ENCODE results near the gene PGAP2.
"Not testable (repeated sequence)": the region's sequence is repeated elsewhere in the genome, so short reads cannot be mapped to it uniquely, and the experiment has no call there.

Gene PGAP2

GRCh38 chr11:3796002-3796311 is 12.4 kb upstream of the PGAP2 start:
- no peak for ATAC-seq (replicated peaks)
- no peaks in the 10 kb centered on the region for H3K27me3 Mint-ChIP-seq
- H3K4me3 Mint-ChIP-seq, result peak overlapping the region; percentile 91 to 93
- peaks cover 18 to 39% of the 10 kb centered on the region in 2 donors for H3K4me1 Mint-ChIP-seq (ENCODE audit: low read depth in 2 of 2)
- peaks cover 61% of the 10 kb centered on the region for H3K36me3 Mint-ChIP-seq (ENCODE audit: insufficient read depth)
- DNase-seq, result no peak
- peak overlapping the region; percentile 97 for H3K27ac Mint-ChIP-seq
- no peaks in the 10 kb centered on the region for H3K9me3 Mint-ChIP-seq

- no peak for ATAC-seq (replicated peaks)
- Mint-ChIP-seq H3K4me3 (peak overlapping the region; percentile 91 to 93), H3K4me1 (ENCODE audit: low read depth in 2 of 2) (peaks cover 18 to 39% of the 10 kb centered on the region in 2 donors), H3K36me3 (ENCODE audit: insufficient read depth) (peaks cover 57% of the 10 kb centered on the region), H3K9me3 (no peaks in the 10 kb centered on the region), H3K27me3 (no peaks in the 10 kb centered on the region), H3K27ac (peak overlapping the region; percentile 97)
- peak in 1 of 3 experiments; percentile 10 for DNase-seq
These were observed 12.0 kb upstream of the PGAP2 start for GRCh38 chr11:3796346-3796745.

GRCh38 chr11:3796801-3797328 is 11.5 kb upstream of the PGAP2 start:
- no peaks in the 10 kb centered on the region for H3K9me3 Mint-ChIP-seq
- no peak for DNase-seq
- no peaks in the 10 kb centered on the region for H3K27me3 Mint-ChIP-seq
- peak overlapping the region; percentile 97 for H3K27ac Mint-ChIP-seq
- H3K4me3 Mint-ChIP-seq, result peak overlapping the region; percentile 91 to 93
- H3K36me3 Mint-ChIP-seq (ENCODE audit: insufficient read depth), result peaks cover 52% of the 10 kb centered on the region
- H3K4me1 Mint-ChIP-seq (ENCODE audit: low read depth in 2 of 2), result peaks cover 18 to 39% of the 10 kb centered on the region in 2 donors
- no peak for ATAC-seq (replicated peaks)

DNA sequence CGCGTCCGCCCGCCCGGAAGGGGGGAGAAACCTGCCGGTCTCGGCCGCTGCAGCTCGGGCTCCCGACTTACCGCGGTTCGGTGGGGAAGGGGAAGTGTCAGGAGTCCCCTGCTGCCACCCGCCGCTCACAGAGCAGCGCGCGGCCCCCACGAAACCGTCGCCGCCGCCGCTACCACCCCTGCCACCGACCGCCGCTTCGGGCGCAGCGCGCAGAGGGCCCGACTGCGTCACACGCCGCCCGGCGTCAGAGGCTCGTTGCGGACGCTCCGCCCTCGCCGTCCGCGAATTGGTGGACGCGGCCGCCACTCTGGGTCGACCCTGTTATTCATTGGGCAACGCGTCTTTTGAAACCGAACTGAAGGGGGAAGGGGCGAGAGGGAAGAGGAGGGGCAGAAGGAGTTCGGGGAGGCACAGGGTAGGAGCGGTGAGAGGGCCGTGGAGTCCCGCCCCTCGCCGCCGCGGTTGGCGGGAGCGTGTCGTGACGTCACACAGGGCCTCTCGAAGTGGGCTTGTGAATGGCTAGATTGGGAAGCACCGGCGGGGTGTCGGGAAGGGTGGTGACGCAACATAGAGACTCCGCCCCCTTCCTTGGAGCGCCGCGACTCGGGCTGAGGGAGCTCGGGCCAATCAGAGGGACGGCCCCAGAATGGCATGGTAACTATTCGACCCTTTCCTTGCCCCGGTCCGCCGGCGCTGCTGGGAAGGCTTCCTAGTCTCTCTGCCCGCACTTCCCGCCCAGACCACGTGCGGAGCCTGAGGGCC is 10.8 kb upstream of the PGAP2 start, which contains the start of gene NUP98:
Gene NUP98 (minus strand): TSS at position 226 of the 762 bp plus-strand sequence. CDS start 15,437 bp downstream, outside the sequence.
- Mint-ChIP-seq H3K27ac (peak within 1 kb of the TSS; percentile 97), H3K9me3 (no peaks in the 10 kb centered on the region), H3K4me1 (ENCODE audit: low read depth in 2 of 2) (peaks cover 18 to 36% of the 10 kb centered on the region in 2 donors), H3K27me3 (no peaks in the 10 kb centered on the region), H3K36me3 (ENCODE audit: insufficient read depth) (peaks cover 46% of the 10 kb centered on the region), H3K4me3 (peak within 1 kb of the TSS; percentile 91 to 93)
- DNase-seq (peak; percentile 99 to 100 (median 99)), ATAC-seq (replicated peaks) (peak; percentile 88)

- Mint-ChIP-seq H3K9me3 (no peaks in the 10 kb centered on the region), H3K27me3 (no peaks in the 10 kb centered on the region), H3K4me1 (ENCODE audit: low read depth in 2 of 2) (peaks cover 18 to 32% of the 10 kb centered on the region in 2 donors), H3K36me3 (ENCODE audit: insufficient read depth) (peaks cover 36% of the 10 kb centered on the region), H3K4me3 (peak overlapping the region; percentile 91 to 93), H3K27ac (peak overlapping the region in 1 of 2 donors; percentile 97)
- DNase-seq, result no peak
- no peak for ATAC-seq (replicated peaks)
These were observed 9.2 kb upstream of the PGAP2 start for GRCh38 chr11:3799143-3799542.

DNA sequence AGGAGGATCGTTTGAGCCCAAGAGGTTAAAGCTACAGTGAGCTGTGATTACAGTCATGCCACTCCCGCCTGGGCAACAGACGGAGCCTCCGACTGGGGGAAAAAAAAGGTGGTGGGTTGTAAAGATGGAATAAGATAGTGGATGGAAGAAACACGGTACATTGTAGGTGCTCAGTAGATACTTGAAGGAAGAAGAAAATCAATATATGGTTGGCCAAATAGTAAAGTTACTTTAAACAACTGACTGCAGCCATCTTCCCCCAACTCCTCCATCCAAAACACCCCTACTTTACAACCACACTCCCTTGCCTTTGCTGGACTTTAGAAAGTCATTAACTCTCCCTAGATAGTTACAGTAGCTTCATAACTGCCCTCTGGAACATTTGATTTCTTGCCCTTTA is 8.5 kb upstream of the PGAP2 start:
- Mint-ChIP-seq H3K36me3 (ENCODE audit: insufficient read depth) (peaks cover 32% of the 10 kb centered on the region), H3K4me3 (no peak overlapping the region), H3K4me1 (ENCODE audit: low read depth in 2 of 2) (peaks cover 14 to 24% of the 10 kb centered on the region in 2 donors), H3K27me3 (no peaks in the 10 kb centered on the region), H3K27ac (no peak overlapping the region), H3K9me3 (no peaks in the 10 kb centered on the region)
- ATAC-seq (replicated peaks) (no peak), DNase-seq (no peak)

DNA sequence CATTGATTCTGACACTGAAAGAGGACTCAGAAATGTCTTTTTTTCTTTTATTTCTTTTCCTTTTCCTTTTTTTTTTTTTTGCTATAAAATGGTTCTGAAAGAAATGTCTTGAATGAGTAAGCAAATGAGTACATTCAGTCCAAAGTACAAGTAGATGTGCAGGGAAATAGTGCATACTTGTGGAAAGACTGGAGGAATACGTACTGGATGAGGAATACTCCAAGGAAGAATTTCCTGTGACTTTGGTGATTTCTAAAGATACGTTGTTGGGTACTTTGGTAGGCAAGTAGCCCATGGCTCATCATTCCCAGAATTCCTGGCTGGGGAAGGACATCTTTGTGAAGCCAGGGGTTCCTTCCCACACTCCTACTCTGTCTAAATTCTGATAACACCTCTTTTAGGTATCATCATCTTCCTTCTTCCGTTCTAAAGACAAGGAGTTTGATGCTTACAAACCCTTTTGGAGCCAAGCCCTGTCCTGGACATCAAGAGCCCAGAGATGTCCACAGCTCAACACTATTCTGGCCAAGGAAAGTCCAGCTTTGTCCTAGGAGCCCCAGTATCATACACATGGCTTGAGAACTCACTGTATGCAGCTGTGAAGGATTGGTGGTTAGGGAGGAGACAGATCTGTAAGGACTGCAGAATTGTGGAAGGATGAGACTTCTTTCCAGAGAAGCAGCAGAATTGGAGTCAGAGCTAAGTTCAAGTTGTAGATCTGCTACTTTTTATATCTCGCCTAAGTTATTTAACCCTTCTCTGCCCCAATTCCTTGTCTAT is 6.2 kb upstream of the PGAP2 start:
- H3K27ac Mint-ChIP-seq, result no peak overlapping the region
- H3K27me3 Mint-ChIP-seq, result no peaks in the 10 kb centered on the region
- peaks cover 15% of the 10 kb centered on the region for H3K36me3 Mint-ChIP-seq (ENCODE audit: insufficient read depth)
- no peak overlapping the region for H3K4me3 Mint-ChIP-seq
- no peak for DNase-seq
- H3K4me1 Mint-ChIP-seq (ENCODE audit: low read depth in 2 of 2), result peaks cover 4 to 5% of the 10 kb centered on the region in 2 donors
- no peak for ATAC-seq (replicated peaks)
- H3K9me3 Mint-ChIP-seq, result no peaks in the 10 kb centered on the region

- DNase-seq (no peak), ATAC-seq (replicated peaks) (no peak)
- no peak overlapping the region for H3K27ac Mint-ChIP-seq
- H3K4me3 Mint-ChIP-seq, result no peak overlapping the region
- H3K4me1 Mint-ChIP-seq (ENCODE audit: low read depth in 2 of 2), result peaks cover 12% of the 10 kb centered on the region in 2 donors
- no peaks in the 10 kb centered on the region for H3K9me3 Mint-ChIP-seq
- H3K36me3 Mint-ChIP-seq (ENCODE audit: insufficient read depth), result peaks cover 5% of the 10 kb centered on the region
- no peaks in the 10 kb centered on the region for H3K27me3 Mint-ChIP-seq
These were observed 4.4 kb upstream of the PGAP2 start for GRCh38 chr11:3803726-3804495.

DNA sequence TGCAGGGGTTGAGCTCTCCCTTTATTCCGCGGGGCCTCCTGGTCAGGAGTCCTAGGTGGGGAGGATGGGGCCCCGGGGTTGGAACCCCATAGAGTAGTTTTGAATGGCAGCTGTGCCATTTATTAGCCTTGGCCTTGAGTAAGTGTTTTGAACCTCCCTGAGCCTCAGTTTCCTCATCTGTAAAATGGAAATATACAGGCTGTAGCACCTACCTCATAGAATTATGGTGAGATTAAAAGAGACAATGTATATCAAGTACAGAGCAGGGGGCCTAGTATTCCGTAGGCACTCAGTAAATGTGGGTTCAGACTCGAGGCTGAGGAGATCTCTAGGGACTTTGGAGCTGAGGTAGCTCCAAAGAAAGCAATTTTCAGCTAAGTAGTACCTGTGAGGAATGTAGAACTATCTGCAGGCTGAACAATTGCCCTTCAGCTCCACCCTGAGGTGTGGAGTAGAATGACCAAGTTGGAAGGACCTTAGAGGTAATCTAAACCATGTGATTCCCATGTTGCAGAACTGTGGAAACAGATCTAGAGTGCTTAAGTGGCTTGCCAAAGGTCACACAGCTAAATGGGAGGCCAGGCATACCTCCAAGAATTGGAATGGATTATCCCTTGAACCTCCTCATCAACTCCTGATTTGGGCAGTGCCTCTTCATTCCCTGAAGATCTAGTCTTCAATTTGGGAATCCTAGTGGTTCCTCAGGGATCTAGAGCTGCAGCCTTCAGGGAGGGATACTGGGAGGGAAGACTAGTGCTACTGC is 682 bp downstream of the PGAP2 start:
- peaks cover 5% of the 10 kb centered on the region for H3K36me3 Mint-ChIP-seq (ENCODE audit: insufficient read depth)

DNA sequence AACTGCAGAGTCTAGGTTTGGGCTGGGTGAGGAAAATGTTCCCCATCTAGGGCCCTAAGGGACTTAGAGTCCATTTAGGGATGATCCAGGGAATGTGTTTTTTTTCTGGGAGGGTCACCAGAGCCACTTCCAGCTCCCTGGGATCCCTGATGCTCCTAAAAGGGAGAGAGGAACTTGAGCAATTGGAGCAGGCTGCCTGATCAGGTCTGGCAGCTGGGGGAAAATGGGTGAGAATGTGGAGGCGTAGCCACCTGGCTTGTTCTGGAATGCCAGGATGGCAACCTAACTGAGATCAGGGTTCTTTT is 1.2 kb downstream of the PGAP2 start:
- no peaks in the 10 kb centered on the region for H3K27me3 Mint-ChIP-seq
- no peak overlapping the region for H3K27ac Mint-ChIP-seq
- DNase-seq (no peak), ATAC-seq (replicated peaks) (no peak)
- H3K36me3 Mint-ChIP-seq (ENCODE audit: insufficient read depth), result peaks cover 5% of the 10 kb centered on the region
- H3K4me3 Mint-ChIP-seq, result no peak overlapping the region
- H3K4me1 Mint-ChIP-seq (ENCODE audit: low read depth in 2 of 2), result peaks cover 16% of the 10 kb centered on the region in 2 donors
- no peaks in the 10 kb centered on the region for H3K9me3 Mint-ChIP-seq

More for the DNA sequence above, 682 bp downstream of the PGAP2 start:
- peaks cover 16% of the 10 kb centered on the region in 2 donors for H3K4me1 Mint-ChIP-seq (ENCODE audit: low read depth in 2 of 2)
- no peaks in the 10 kb centered on the region for H3K9me3 Mint-ChIP-seq
- no peak overlapping the region for H3K27ac Mint-ChIP-seq
- ATAC-seq (replicated peaks) (peak; percentile 82), DNase-seq (peak; percentile 37 to 52 (median 39))
- H3K4me3 Mint-ChIP-seq, result peak overlapping the region; percentile 98 to 99
- H3K27me3 Mint-ChIP-seq, result no peaks in the 10 kb centered on the region

DNA sequence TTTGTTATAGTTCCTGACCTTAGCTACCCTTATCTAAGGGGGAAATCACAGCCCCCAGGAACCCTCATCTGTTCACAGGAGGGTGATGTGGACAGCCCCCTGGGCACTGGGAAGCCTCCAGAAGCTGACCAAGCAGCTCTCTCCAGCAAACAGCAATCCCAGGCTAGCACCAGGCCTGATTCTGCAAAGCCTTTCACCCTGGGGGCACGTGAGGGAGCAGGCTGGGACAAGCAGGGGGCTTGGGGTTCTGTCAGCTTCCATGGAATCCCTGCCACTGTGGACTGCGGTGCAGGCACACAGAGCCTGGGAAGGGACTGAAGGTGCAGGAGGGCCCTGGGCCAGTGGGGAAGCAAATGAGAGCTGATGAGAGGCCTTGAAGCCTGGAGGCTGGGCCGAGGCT is 2.1 kb downstream of the PGAP2 start:
- no peak for DNase-seq
- Mint-ChIP-seq H3K36me3 (ENCODE audit: insufficient read depth) (peaks cover 5% of the 10 kb centered on the region), H3K4me1 (ENCODE audit: low read depth in 2 of 2) (peaks cover 16% of the 10 kb centered on the region in 2 donors), H3K4me3 (no peak overlapping the region), H3K27me3 (no peaks in the 10 kb centered on the region), H3K27ac (no peak overlapping the region), H3K9me3 (no peaks in the 10 kb centered on the region)
- no peak for ATAC-seq (replicated peaks)

DNA sequence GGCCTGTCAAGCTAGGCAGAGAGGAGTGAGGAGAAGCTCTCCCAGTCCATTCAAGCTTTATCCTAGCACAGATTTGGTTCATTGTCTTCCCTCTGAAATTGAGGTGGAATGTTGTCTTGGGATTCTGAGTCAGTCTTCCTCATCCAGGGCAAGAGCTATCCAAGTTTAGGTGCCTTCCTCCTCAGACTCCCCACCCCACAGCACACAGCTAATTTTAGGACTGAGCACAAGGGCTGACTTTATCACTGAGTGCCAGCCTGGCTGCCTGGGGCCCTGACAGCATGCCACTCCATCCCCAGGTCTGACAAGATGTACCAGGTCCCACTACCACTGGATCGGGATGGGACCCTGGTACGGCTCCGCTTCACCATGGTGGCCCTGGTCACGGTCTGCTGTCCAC is 2.6 kb downstream of the PGAP2 start:
- DNase-seq, result no peak
- H3K9me3 Mint-ChIP-seq, result no peaks in the 10 kb centered on the region
- no peak overlapping the region for H3K27ac Mint-ChIP-seq
- ATAC-seq (replicated peaks), result no peak
- H3K4me1 Mint-ChIP-seq (ENCODE audit: low read depth in 2 of 2), result peaks cover 16% of the 10 kb centered on the region in 2 donors
- no peak overlapping the region for H3K4me3 Mint-ChIP-seq
- H3K27me3 Mint-ChIP-seq, result no peaks in the 10 kb centered on the region
- peaks cover 5% of the 10 kb centered on the region for H3K36me3 Mint-ChIP-seq (ENCODE audit: insufficient read depth)

DNA sequence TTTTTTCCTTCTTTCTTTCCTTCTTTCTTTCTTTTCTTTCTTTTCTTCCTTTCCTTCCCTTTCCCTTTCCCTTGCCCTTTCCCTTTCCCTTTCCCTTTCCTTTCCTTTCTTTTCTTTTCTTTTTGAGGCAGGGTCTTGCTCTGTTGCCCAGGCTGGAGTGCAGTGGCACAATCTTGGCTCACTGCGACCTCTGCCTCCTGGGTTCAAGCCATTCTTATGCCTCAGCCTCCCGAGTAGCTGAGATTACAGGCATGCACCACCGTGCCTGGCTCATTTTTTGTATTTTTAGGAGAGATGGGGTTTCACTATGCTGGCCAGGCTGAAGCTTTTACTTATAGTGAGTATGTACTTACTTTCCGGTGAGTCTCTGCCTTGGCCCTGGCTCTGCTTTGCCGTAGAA is 6.5 kb downstream of the PGAP2 start:
- ATAC-seq (replicated peaks); H3K36me3 Mint-ChIP-seq (ENCODE audit: insufficient read depth); H3K4me1 Mint-ChIP-seq (ENCODE audit: low read depth in 2 of 2); H3K27me3 Mint-ChIP-seq; H3K9me3 Mint-ChIP-seq; H3K4me3 Mint-ChIP-seq; DNase-seq: not testable (repeated sequence)
- peak overlapping the region in 1 of 2 donors; percentile 15 for H3K27ac Mint-ChIP-seq

Measured in effector memory CD8-positive, alpha-beta T cell (primary cell).